ENCODE data around the gene AIG1. TPM values are rescaled to one million over a fixed set of nuclear protein-coding genes. Genes with fewer than 3 reads are reported as not detected.

AIG1 gene
- total RNA-seq, 2 experiments from 2014 or later = 7.4 to 8.4 TPM

GRCh38 chr6:143233554-143234285 is 173.0 kb downstream of the AIG1 start:
- Mint-ChIP-seq H3K27me3 (no peaks in the 10 kb centered on the region), H3K36me3 (ENCODE audit: low read depth) (no peaks in the 10 kb centered on the region), H3K27ac (no peak overlapping the region), H3K9me3 (peaks cover 1% of the 10 kb centered on the region), H3K4me3 (no peak overlapping the region), H3K4me1 (ENCODE audit: low read depth) (no peaks in the 10 kb centered on the region)
- no peaks in the 10 kb centered on the region for H3K36me3 ChIP-seq (ENCODE audit: insufficient read depth, low read length)
- DNase-seq (no peak), ATAC-seq (ENCODE audit: poor library complexity) (no peak)
- no peak overlapping the region for H3K4me3 ChIP-seq (ENCODE audit: low read length)
- ChIA-PET POLR2A (no interaction called here), CTCF (interaction anchor here (0.9 kb wide), 1 partner anchor 11 kb away, joined by 3 read pairs; no protein-coding TSS in a partner anchor)
- no peaks in the 10 kb centered on the region for H3K27me3 ChIP-seq (ENCODE audit: control insufficient read depth in 1 of 2, insufficient read depth in 2 of 2, low read length in 2 of 2)
- H3K4me1 ChIP-seq (ENCODE audit: insufficient read depth, low read length) = no peaks in the 10 kb centered on the region
- H3K9me3 ChIP-seq (ENCODE audit: control insufficient read depth in 1 of 2, insufficient read depth in 1 of 2, low read length in 2 of 2) = no peaks in the 10 kb centered on the region
- TF ChIP-seq CTCF (IDR thresholded peaks at IDR 0.05) = no peak
- intact Hi-C loops (cut with DNase I, micrococcal nuclease) = no loop called here
- H3K27ac ChIP-seq (ENCODE audit: low read depth in 1 of 2, low read length in 2 of 2) = no peak overlapping the region

- H3K4me3 ChIP-seq (ENCODE audit: low read length) = no peak overlapping the region
- DNase-seq = no peak
- Mint-ChIP-seq H3K9me3 (peaks cover 1% of the 10 kb centered on the region), H3K27me3 (no peaks in the 10 kb centered on the region), H3K27ac (no peak overlapping the region), H3K36me3 (ENCODE audit: low read depth) (no peaks in the 10 kb centered on the region), H3K4me1 (ENCODE audit: low read depth) (no peaks in the 10 kb centered on the region), H3K4me3 (no peak overlapping the region)
- no peaks in the 10 kb centered on the region for H3K27me3 ChIP-seq (ENCODE audit: control insufficient read depth in 1 of 2, insufficient read depth in 2 of 2, low read length in 2 of 2)
- no peak overlapping the region for H3K27ac ChIP-seq (ENCODE audit: low read depth in 1 of 2, low read length in 2 of 2)
- no peak for TF ChIP-seq CTCF (IDR thresholded peaks at IDR 0.05)
- ATAC-seq (ENCODE audit: poor library complexity) = no peak
- ChIA-PET CTCF (no interaction called here), POLR2A (no interaction called here)
- no peaks in the 10 kb centered on the region for H3K36me3 ChIP-seq (ENCODE audit: insufficient read depth, low read length)
- intact Hi-C loops (cut with DNase I, micrococcal nuclease) = no loop called here
- no peaks in the 10 kb centered on the region for H3K9me3 ChIP-seq (ENCODE audit: control insufficient read depth in 1 of 2, insufficient read depth in 1 of 2, low read length in 2 of 2)
- no peaks in the 10 kb centered on the region for H3K4me1 ChIP-seq (ENCODE audit: insufficient read depth, low read length)
Measured at GRCh38 chr6:143234734-143235133, 174.0 kb downstream of the AIG1 start.

- Mint-ChIP-seq H3K4me3 (no peak overlapping the region), H3K4me1 (ENCODE audit: low read depth) (no peaks in the 10 kb centered on the region), H3K36me3 (ENCODE audit: low read depth) (no peaks in the 10 kb centered on the region), H3K27ac (no peak overlapping the region), H3K9me3 (peaks cover 1% of the 10 kb centered on the region), H3K27me3 (no peaks in the 10 kb centered on the region)
- Histone ChIP-seq H3K27ac (ENCODE audit: low read depth in 1 of 2, low read length in 2 of 2) (no peak overlapping the region), H3K9me3 (ENCODE audit: control insufficient read depth in 1 of 2, insufficient read depth in 1 of 2, low read length in 2 of 2) (no peaks in the 10 kb centered on the region), H3K36me3 (ENCODE audit: insufficient read depth, low read length) (no peaks in the 10 kb centered on the region), H3K27me3 (ENCODE audit: control insufficient read depth in 1 of 2, insufficient read depth in 2 of 2, low read length in 2 of 2) (no peaks in the 10 kb centered on the region), H3K4me1 (ENCODE audit: insufficient read depth, low read length) (no peaks in the 10 kb centered on the region), H3K4me3 (ENCODE audit: low read length) (no peak overlapping the region)
- intact Hi-C loops (cut with DNase I, micrococcal nuclease) = no loop called here
- ATAC-seq (ENCODE audit: poor library complexity) (no peak), DNase-seq (no peak)
- no peak for TF ChIP-seq CTCF (IDR thresholded peaks at IDR 0.05)
- CTCF ChIA-PET = no interaction called here
- POLR2A ChIA-PET = no interaction called here
Measured at GRCh38 chr6:143236151-143236798, 175.6 kb downstream of the AIG1 start.
